Measurements from ENCODE around the gene EXT2. TPM values are rescaled to one million over a fixed set of nuclear protein-coding genes. Genes with fewer than 3 reads are reported as not detected.

Gene EXT2
- total RNA-seq, 1 experiment from 2014 or later: 39.1 TPM

GRCh38 chr11:44219830-44220796, 124.6 kb downstream of the EXT2 start:
- DNase-seq (ENCODE audit: low spot score): no peak
- H3K4me1 Mint-ChIP-seq: no peaks in the 10 kb centered on the region; the same call in 1 of the 2 replicates
- no peaks in the 10 kb centered on the region for H3K36me3 Mint-ChIP-seq
- ChIA-PET POLR2A (no interaction called here), CTCF (interaction anchor here (0.8 kb wide), 1 partner anchor 38 kb away, joined by 5 read pairs; no protein-coding TSS in a partner anchor)
- no peak for ATAC-seq
- H3K9me3 Mint-ChIP-seq: no peaks in the 10 kb centered on the region
- H3K4me3 Mint-ChIP-seq: no peak overlapping the region
- no peak overlapping the region for H3K27ac Mint-ChIP-seq
- H3K27me3 Mint-ChIP-seq (ENCODE audit: low read depth): no peaks in the 10 kb centered on the region
- TF ChIP-seq, protein P1, sequence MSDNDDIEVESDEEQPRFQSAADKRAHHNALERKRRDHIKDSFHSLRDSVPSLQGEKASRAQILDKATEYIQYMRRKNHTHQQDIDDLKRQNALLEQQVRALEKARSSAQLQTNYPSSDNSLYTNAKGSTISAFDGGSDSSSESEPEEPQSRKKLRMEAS (CRISPR knock-in tag; IDR thresholded peaks at IDR 0.05): no peak
- TF ChIP-seq, protein P2, sequence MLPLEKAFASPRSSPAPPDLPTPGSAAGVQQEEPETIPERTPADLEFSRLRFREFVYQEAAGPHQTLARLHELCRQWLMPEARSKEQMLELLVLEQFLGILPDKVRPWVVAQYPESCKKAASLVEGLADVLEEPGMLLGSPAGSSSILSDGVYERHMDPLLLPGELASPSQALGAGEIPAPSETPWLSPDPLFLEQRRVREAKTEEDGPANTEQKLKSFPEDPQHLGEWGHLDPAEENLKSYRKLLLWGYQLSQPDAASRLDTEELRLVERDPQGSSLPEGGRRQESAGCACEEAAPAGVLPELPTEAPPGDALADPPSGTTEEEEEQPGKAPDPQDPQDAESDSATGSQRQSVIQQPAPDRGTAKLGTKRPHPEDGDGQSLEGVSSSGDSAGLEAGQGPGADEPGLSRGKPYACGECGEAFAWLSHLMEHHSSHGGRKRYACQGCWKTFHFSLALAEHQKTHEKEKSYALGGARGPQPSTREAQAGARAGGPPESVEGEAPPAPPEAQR (CRISPR knock-in tag; IDR thresholded peaks at IDR 0.05): no peak
- TF ChIP-seq CREB1 (CRISPR knock-in tag; IDR thresholded peaks at IDR 0.05): no peak

DNA sequence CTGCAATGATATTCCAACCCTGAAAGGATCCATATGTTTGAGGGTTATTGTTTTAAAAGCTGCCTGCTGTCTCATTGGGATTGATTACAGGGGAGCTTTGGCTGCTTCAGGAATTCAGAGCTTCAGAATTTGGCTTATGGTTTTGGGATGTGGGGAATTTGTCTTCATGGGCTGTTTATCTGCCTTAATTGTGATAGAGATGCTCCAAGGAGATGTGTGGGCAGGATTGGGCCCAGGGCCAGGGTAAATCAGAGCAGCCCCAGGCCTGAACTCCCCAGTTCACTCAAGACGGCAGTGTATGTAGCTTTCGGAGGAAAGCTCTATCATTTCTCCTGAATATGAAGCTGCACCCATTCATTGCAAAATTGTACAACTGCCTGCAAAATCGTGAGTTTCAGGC, 126.0 kb downstream of the EXT2 start:
- Mint-ChIP-seq H3K9me3 (no peaks in the 10 kb centered on the region), H3K27me3 (ENCODE audit: low read depth) (no peaks in the 10 kb centered on the region), H3K4me1 (no peaks in the 10 kb centered on the region; the same call in 1 of the 2 replicates), H3K36me3 (no peaks in the 10 kb centered on the region), H3K4me3 (no peak overlapping the region), H3K27ac (no peak overlapping the region)
- ATAC-seq: no peak
- DNase-seq (ENCODE audit: low spot score): no peak
- TF ChIP-seq PRRX2 (CRISPR knock-in tag; IDR thresholded peaks at IDR 0.05) (no peak), CDX4 (CRISPR knock-in tag; IDR thresholded peaks at IDR 0.05; ENCODE audit: borderline replicate concordance) (no peak), GRHL2 (CRISPR knock-in tag; IDR thresholded peaks at IDR 0.05; ENCODE audit: insufficient replicate concordance, severe bottlenecking) (no peak), ELF4 (CRISPR knock-in tag; IDR thresholded peaks at IDR 0.05; ENCODE audit: low read depth) (no peak), GABPB1 (CRISPR knock-in tag; IDR thresholded peaks at IDR 0.05) (no peak), SMAD3 (CRISPR knock-in tag; IDR thresholded peaks at IDR 0.05; ENCODE audit: borderline replicate concordance) (no peak), ZNF396 (CRISPR knock-in tag; IDR thresholded peaks at IDR 0.05; ENCODE audit: borderline replicate concordance) (no peak), ATF1 (CRISPR knock-in tag; IDR thresholded peaks at IDR 0.05) (no peak), NFYB (CRISPR knock-in tag; conservative IDR thresholded peaks at IDR 0.05; ENCODE audit: low read depth) (no peak), ESRRA (CRISPR knock-in tag; IDR thresholded peaks at IDR 0.05; ENCODE audit: borderline replicate concordance) (no peak), ZNF532 (CRISPR knock-in tag; IDR thresholded peaks at IDR 0.05; ENCODE audit: borderline replicate concordance) (no peak)
- TF ChIP-seq, protein P3, sequence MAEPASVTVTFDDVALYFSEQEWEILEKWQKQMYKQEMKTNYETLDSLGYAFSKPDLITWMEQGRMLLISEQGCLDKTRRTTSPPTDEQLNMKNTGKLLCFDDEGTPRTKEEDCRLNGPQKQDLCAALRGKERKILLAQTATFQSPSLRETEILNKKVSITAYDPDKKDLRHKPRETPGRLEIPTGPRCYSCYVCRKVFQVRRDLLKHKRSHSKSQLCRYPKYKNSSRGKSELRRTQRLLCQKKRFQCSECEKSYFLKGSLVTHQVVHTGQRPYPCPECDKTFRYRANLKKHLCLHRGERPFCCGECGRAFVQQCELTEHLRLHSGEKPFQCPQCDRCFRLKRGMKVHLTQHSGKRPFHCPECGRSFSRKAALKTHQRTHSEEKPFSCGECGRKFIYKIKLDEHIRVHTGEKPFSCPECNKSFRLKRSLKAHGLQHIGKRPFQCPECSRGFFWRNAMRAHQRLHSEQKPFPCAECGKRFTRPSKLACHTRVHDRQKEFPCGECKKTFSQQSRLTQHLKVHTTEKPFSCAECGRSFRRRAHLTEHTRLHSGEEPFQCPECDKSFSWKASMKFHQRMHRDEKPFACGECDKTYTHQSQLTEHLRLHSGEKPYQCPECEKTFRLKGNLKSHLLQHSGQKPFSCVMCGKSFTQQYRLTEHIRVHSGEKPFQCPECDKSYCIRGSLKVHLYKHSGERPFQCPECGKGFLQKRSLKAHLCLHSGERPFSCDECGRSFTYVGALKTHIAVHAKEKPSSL (CRISPR knock-in tag; conservative IDR thresholded peaks at IDR 0.05): no peak
- ChIA-PET POLR2A (no interaction called here), CTCF (no interaction called here)

Measured in WTC11 (cell line).